HepG2 (cell line): Measurements from ENCODE around the gene MRPS7. TPM values are rescaled to one million over a fixed set of nuclear protein-coding genes. Genes with fewer than 3 reads are reported as not detected.

Experiments
- NR2F6 ChIP-seq, 2 experiments: IDR thresholded peaks; 2 replicates each; pipeline ENCODE4 v1.6.1; 2016; ENCODE audit warnings: antibody characterized with exemption in 1 of 2, mild to moderate bottlenecking in 1 of 2
- ZBTB3 ChIP-seq: sonication (generic); formaldehyde crosslinking; IDR thresholded peaks from 2 replicates; pipeline ENCODE4 v1.4.0; 2020; ENCODE audit warnings: low read depth, mild to moderate bottlenecking, moderate library complexity, missing genetic modification reagents, borderline replicate concordance
- ZNF331 ChIP-seq: sonication (generic); formaldehyde crosslinking; IDR thresholded peaks from 2 replicates; pipeline ENCODE4 v1.4.0; 2020; ENCODE audit warnings: missing genetic modification reagents
- ZNF350 ChIP-seq: sonication (generic); formaldehyde crosslinking; IDR thresholded peaks from 2 replicates; pipeline ENCODE4 v1.4.0; 2020; ENCODE audit warnings: mild to moderate bottlenecking, low read depth, missing genetic modification reagents, borderline replicate concordance
- polyA plus RNA-seq, 8 experiments: library from polyadenylated mRNA; depleted of rRNA in 3 of 8; stranded (reverse) in 7 of 8; unstranded in 1 of 8; fragments of >200 nt; fragmentation: Illumina TruSeq in 4 of 8; extraction: Trizol in 4 of 8; gene quantifications; 2 replicates each; pipeline versions ENCODE4 v1.2.1 to v1.2.3, GENCODE V29; 2011 to 2016; ENCODE audit warnings: low read depth in 4 of 8, missing spikeins in 1 of 8, mixed read lengths in 1 of 8; ENCODE audit not compliant: insufficient read depth in 1 of 8
- total RNA-seq, 5 experiments: library from RNA; depleted of rRNA; stranded (reverse); fragments of >200 nt; fragmentation: Illumina TruSeq; extraction: Trizol; gene quantifications; 2 replicates each; pipeline ENCODE4 v1.2.3, GENCODE V29; 2016; ENCODE audit warnings: low read depth in 1 of 5
- TF ChIP-seq, protein P1 (sequence below), 2 experiments: fragments of 450-650 bp in 1 of 2; sonication (generic) in 1 of 2; formaldehyde crosslinking in 1 of 2; IDR thresholded peaks; 2 replicates each; pipeline versions ENCODE4 v1.6.1 to v1.8.0; 2016 to 2022; ENCODE audit warnings: antibody characterized with exemption in 1 of 2, mild to moderate bottlenecking in 1 of 2, missing genetic modification reagents in 1 of 2
- TF ChIP-seq, protein P2 (sequence below): sonication (generic); formaldehyde crosslinking; conservative IDR thresholded peaks from 2 replicates; pipeline ENCODE4 v1.8.0; 2022; ENCODE audit warnings: mild to moderate bottlenecking, moderate library complexity, missing genetic modification reagents
- TF ChIP-seq, protein P3 (sequence below): sonication (generic); formaldehyde crosslinking; IDR thresholded peaks from 2 replicates; pipeline ENCODE4 v1.5.0; 2020; ENCODE audit warnings: mild to moderate bottlenecking, missing genetic modification reagents, moderate library complexity
- TF ChIP-seq, protein P4 (sequence below): sonication (generic); formaldehyde crosslinking; IDR thresholded peaks from 2 replicates; pipeline ENCODE4 v1.4.0; 2020; ENCODE audit warnings: mild to moderate bottlenecking, missing genetic modification reagents, borderline replicate concordance

MRPS7 gene
- total and polyA plus RNA-seq, 2 of the 13 experiments (the other 11 are each of a cell fraction or from before 2014, with no cell fraction given), result 97.0 to 162 TPM

DNA sequence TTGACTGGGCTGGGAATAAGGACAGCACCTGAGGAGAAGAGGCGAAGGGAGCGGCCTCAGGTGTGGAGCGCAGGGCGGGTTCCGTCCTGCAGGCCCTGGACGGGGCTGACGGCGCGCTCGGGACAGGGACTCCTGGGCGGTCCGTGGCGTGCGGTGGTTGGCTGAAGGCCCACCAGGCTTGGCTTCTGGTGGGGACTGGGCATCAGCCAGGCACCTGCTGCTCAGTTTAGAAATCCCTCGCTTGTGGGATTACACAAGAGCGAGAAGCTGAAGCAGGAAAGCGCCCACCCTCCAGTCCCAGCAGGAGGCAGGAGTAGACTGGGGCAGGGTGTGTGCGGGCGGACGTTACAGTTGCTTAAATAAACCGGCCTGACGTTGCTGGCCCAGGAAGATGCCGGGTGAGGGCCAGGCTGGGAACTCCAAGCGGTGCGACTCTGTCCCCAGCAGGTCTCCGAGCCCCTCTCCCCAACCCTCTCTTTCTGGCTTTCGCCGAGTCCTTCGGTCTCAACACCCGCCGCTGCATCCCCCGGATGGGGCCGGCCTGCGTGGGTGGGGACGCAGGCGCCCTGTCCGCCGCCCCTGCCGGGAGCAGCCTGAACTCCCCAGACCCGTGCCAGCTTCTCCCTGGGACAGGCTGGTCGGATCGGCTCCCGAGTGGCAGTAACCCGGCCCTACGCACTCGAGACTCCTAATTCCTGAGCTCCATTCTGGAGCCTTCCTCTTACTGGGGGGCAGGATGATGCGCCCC lies 8.7 kb downstream of the MRPS7 start (continued):
- TF ChIP-seq, protein P1, sequence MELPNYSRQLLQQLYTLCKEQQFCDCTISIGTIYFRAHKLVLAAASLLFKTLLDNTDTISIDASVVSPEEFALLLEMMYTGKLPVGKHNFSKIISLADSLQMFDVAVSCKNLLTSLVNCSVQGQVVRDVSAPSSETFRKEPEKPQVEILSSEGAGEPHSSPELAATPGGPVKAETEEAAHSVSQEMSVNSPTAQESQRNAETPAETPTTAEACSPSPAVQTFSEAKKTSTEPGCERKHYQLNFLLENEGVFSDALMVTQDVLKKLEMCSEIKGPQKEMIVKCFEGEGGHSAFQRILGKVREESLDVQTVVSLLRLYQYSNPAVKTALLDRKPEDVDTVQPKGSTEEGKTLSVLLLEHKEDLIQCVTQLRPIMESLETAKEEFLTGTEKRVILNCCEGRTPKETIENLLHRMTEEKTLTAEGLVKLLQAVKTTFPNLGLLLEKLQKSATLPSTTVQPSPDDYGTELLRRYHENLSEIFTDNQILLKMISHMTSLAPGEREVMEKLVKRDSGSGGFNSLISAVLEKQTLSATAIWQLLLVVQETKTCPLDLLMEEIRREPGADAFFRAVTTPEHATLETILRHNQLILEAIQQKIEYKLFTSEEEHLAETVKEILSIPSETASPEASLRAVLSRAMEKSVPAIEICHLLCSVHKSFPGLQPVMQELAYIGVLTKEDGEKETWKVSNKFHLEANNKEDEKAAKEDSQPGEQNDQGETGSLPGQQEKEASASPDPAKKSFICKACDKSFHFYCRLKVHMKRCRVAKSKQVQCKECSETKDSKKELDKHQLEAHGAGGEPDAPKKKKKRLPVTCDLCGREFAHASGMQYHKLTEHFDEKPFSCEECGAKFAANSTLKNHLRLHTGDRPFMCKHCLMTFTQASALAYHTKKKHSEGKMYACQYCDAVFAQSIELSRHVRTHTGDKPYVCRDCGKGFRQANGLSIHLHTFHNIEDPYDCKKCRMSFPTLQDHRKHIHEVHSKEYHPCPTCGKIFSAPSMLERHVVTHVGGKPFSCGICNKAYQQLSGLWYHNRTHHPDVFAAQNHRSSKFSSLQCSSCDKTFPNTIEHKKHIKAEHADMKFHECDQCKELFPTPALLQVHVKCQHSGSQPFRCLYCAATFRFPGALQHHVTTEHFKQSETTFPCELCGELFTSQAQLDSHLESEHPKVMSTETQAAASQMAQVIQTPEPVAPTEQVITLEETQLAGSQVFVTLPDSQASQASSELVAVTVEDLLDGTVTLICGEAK (IDR thresholded peaks at IDR 0.05), result no peak
- TF ChIP-seq, protein P1 (CRISPR knock-in tag; IDR thresholded peaks at IDR 0.05), result no peak
- TF ChIP-seq, protein P2, sequence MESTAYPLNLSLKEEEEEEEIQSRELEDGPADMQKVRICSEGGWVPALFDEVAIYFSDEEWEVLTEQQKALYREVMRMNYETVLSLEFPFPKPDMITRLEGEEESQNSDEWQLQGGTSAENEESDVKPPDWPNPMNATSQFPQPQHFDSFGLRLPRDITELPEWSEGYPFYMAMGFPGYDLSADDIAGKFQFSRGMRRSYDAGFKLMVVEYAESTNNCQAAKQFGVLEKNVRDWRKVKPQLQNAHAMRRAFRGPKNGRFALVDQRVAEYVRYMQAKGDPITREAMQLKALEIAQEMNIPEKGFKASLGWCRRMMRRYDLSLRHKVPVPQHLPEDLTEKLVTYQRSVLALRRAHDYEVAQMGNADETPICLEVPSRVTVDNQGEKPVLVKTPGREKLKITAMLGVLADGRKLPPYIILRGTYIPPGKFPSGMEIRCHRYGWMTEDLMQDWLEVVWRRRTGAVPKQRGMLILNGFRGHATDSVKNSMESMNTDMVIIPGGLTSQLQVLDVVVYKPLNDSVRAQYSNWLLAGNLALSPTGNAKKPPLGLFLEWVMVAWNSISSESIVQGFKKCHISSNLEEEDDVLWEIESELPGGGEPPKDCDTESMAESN (CRISPR knock-in tag), result peak; percentile 87
- no peak for TF ChIP-seq ZBTB3 (CRISPR knock-in tag)
- no peak; the same call in none of the 2 replicates for TF ChIP-seq ZNF331 (CRISPR knock-in tag)
- peak; percentile 86; the same call in 1 of the 2 replicates for TF ChIP-seq ZNF350 (CRISPR knock-in tag)
- TF ChIP-seq NR2F6 (IDR thresholded peaks at IDR 0.05), result no peak
- no peak for TF ChIP-seq NR2F6 (CRISPR knock-in tag; IDR thresholded peaks at IDR 0.05)
- TF ChIP-seq, protein P3, sequence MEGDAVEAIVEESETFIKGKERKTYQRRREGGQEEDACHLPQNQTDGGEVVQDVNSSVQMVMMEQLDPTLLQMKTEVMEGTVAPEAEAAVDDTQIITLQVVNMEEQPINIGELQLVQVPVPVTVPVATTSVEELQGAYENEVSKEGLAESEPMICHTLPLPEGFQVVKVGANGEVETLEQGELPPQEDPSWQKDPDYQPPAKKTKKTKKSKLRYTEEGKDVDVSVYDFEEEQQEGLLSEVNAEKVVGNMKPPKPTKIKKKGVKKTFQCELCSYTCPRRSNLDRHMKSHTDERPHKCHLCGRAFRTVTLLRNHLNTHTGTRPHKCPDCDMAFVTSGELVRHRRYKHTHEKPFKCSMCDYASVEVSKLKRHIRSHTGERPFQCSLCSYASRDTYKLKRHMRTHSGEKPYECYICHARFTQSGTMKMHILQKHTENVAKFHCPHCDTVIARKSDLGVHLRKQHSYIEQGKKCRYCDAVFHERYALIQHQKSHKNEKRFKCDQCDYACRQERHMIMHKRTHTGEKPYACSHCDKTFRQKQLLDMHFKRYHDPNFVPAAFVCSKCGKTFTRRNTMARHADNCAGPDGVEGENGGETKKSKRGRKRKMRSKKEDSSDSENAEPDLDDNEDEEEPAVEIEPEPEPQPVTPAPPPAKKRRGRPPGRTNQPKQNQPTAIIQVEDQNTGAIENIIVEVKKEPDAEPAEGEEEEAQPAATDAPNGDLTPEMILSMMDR (CRISPR knock-in tag), result peak; percentile 91
- TF ChIP-seq, protein P4, sequence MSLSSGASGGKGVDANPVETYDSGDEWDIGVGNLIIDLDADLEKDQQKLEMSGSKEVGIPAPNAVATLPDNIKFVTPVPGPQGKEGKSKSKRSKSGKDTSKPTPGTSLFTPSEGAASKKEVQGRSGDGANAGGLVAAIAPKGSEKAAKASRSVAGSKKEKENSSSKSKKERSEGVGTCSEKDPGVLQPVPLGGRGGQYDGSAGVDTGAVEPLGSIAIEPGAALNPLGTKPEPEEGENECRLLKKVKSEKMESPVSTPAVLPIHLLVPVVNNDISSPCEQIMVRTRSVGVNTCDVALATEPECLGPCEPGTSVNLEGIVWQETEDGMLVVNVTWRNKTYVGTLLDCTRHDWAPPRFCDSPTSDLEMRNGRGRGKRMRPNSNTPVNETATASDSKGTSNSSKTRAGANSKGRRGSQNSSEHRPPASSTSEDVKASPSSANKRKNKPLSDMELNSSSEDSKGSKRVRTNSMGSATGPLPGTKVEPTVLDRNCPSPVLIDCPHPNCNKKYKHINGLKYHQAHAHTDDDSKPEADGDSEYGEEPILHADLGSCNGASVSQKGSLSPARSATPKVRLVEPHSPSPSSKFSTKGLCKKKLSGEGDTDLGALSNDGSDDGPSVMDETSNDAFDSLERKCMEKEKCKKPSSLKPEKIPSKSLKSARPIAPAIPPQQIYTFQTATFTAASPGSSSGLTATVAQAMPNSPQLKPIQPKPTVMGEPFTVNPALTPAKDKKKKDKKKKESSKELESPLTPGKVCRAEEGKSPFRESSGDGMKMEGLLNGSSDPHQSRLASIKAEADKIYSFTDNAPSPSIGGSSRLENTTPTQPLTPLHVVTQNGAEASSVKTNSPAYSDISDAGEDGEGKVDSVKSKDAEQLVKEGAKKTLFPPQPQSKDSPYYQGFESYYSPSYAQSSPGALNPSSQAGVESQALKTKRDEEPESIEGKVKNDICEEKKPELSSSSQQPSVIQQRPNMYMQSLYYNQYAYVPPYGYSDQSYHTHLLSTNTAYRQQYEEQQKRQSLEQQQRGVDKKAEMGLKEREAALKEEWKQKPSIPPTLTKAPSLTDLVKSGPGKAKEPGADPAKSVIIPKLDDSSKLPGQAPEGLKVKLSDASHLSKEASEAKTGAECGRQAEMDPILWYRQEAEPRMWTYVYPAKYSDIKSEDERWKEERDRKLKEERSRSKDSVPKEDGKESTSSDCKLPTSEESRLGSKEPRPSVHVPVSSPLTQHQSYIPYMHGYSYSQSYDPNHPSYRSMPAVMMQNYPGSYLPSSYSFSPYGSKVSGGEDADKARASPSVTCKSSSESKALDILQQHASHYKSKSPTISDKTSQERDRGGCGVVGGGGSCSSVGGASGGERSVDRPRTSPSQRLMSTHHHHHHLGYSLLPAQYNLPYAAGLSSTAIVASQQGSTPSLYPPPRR (CRISPR knock-in tag), result 0 out of 2 replicates have a peak, but pooled peaks have one; percentile 29
